Keratinocyte (primary cell): Measurements from ENCODE around the gene DLG5. TPM values are rescaled to one million over a fixed set of nuclear protein-coding genes. Genes with fewer than 3 reads are reported as not detected.

Experiments used
- DNase-seq: peaks from one replicate; pipeline ENCODE4 v3.0.0-alpha.2; 2011; ENCODE audit warnings: low read depth, missing footprints, low spot score
- FAIRE-seq: peaks from 2 replicates; lab custom pipeline; 2011; peaks lifted over from hg19 to GRCh38; lab: Jason Lieb, UNC
- H2AFZ ChIP-seq: 2 replicates; pipeline ENCODE4 v1.6.0; 2012; ENCODE audit warnings: low read length, control low read depth, inconsistent platforms; ENCODE audit not compliant: control insufficient read depth
- H3K27ac ChIP-seq: 2 replicates; pipeline ENCODE4 v1.5.1; 2011; ENCODE audit warnings: low read length; ENCODE audit not compliant: control insufficient read depth, insufficient read depth
- H3K27me3 ChIP-seq: 3 replicates; pipeline ENCODE4 v1.6.0; 2011; ENCODE audit warnings: low read length; ENCODE audit not compliant: control insufficient read depth, insufficient read depth; ENCODE audit errors: extremely low read depth
- H3K36me3 ChIP-seq, 2 experiments: 2 replicates in 1 of 2; 3 replicates in 1 of 2; pipeline ENCODE4 v1.5.1; 2011; ENCODE audit warnings: low read length in 2 of 2, mild to moderate bottlenecking in 1 of 2; ENCODE audit not compliant: control insufficient read depth in 2 of 2, insufficient read depth in 2 of 2; ENCODE audit errors: extremely low read depth in 1 of 2
- H3K4me1 ChIP-seq: 3 replicates; pipeline ENCODE4 v1.5.1; 2011; ENCODE audit warnings: low read length; ENCODE audit not compliant: control insufficient read depth, insufficient read depth; ENCODE audit errors: extremely low read depth
- H3K4me2 ChIP-seq: 3 replicates; pipeline ENCODE4 v1.6.0; 2011; ENCODE audit warnings: low read depth, low read length; ENCODE audit not compliant: control insufficient read depth, insufficient read depth; ENCODE audit errors: extremely low read depth
- H3K4me3 ChIP-seq, 3 experiments: fragments of 200-600 bp in 1 of 3; sonication (generic) in 1 of 3; 2 replicates in 2 of 3; 3 replicates in 1 of 3; pipeline ENCODE4 v1.5.1; 2011 to 2016; ENCODE audit warnings: low read length in 3 of 3, mild to moderate bottlenecking in 3 of 3, control low read depth in 2 of 3, inconsistent platforms in 1 of 3, low read depth in 1 of 3, mixed read lengths in 1 of 3, mixed run types in 1 of 3, moderate library complexity in 1 of 3; ENCODE audit not compliant: control insufficient read depth in 2 of 3, insufficient read depth in 2 of 3; ENCODE audit errors: extremely low read depth in 1 of 3
- H3K79me2 ChIP-seq: 2 replicates; pipeline ENCODE4 v1.6.0; 2012; ENCODE audit warnings: low read length; ENCODE audit not compliant: control insufficient read depth, insufficient read depth
- H3K9ac ChIP-seq: 3 replicates; pipeline ENCODE4 v1.6.0; 2011; ENCODE audit warnings: low read length; ENCODE audit not compliant: control insufficient read depth, insufficient read depth; ENCODE audit errors: extremely low read depth
- H3K9me1 ChIP-seq: 3 replicates; pipeline ENCODE4 v1.6.0; 2011; ENCODE audit warnings: low read length; ENCODE audit not compliant: control insufficient read depth, insufficient read depth; ENCODE audit errors: extremely low read depth
- H3K9me3 ChIP-seq: 2 replicates; pipeline ENCODE4 v1.5.1; 2012; ENCODE audit warnings: low read depth, low read length; ENCODE audit not compliant: control insufficient read depth
- H4K20me1 ChIP-seq: 3 replicates; pipeline ENCODE4 v1.6.0; 2011; ENCODE audit warnings: low read length; ENCODE audit not compliant: control insufficient read depth, insufficient read depth; ENCODE audit errors: extremely low read depth
- EZH2 ChIP-seq: IDR thresholded peaks from one replicate; pipeline ENCODE4 v1.6.1; 2012; ENCODE audit warnings: inconsistent platforms, mild to moderate bottlenecking, low read length, moderate library complexity
- dilution Hi-C: fragments of 300-500 bp; cut with MboI; formaldehyde crosslinking; loops from one replicate; pipeline ENCODE4 v1.7.0; 2020; ENCODE audit warnings: low sequenced_read_pairs; ENCODE audit not compliant: extremely low pct_ligation_motif_present
- polyA plus RNA-seq, 5 experiments: library from polyadenylated mRNA; depleted of rRNA in 3 of 5; stranded (reverse) in 3 of 5; stranded (forward) in 1 of 5; unstranded in 1 of 5; fragments of >200 nt; gene quantifications; 1 replicate in 1 of 5; 2 replicates in 3 of 5; 3 replicates in 1 of 5; pipeline versions ENCODE4 v1.2.1 to v1.2.3, GENCODE V29; 2011 to 2012; ENCODE audit warnings: missing spikeins in 2 of 5, low read depth in 1 of 5, low replicate concordance in 1 of 5
- TF ChIP-seq, protein P1 (sequence below), 3 experiments: IDR thresholded peaks in 1 of 3; conservative IDR thresholded peaks in 1 of 3; optimal IDR thresholded peaks in 1 of 3; 2 replicates in 2 of 3; 3 replicates in 1 of 3; pipeline versions ENCODE3 to v1.5.1; 2011; ENCODE audit warnings: low read length in 3 of 3, mild to moderate bottlenecking in 3 of 3, moderate library complexity in 2 of 3, control low read depth in 1 of 3, inconsistent platforms in 1 of 3; ENCODE audit not compliant: insufficient read depth in 2 of 3; ENCODE audit errors: extremely low read depth in 1 of 3

Gene DLG5
- polyA plus RNA-seq, 1 donor (not counting 4 experiments of a cell fraction or from before 2014, with no cell fraction given), result 17.2 TPM

DNA sequence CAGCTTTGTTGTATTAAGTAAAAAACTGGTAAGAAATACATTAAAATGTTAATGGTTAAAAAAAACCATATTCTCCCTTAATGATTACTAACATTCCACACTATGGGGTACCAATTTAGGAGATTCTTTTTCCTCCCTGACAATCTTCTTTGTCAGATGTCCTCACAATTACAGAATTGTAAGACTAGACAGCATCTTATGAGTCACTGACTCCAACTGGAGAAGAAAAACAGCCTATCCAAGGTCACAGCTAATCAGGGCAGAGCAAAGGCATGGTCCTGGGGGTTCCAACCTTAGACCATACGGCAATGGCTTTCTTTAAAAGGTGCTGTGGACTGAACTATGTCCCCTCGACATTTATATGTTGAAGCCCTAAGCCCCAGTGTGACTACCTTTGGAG lies 127.6 kb downstream of the DLG5 start:
- FAIRE-seq, result peak; percentile 17
- TF ChIP-seq, protein P1, sequence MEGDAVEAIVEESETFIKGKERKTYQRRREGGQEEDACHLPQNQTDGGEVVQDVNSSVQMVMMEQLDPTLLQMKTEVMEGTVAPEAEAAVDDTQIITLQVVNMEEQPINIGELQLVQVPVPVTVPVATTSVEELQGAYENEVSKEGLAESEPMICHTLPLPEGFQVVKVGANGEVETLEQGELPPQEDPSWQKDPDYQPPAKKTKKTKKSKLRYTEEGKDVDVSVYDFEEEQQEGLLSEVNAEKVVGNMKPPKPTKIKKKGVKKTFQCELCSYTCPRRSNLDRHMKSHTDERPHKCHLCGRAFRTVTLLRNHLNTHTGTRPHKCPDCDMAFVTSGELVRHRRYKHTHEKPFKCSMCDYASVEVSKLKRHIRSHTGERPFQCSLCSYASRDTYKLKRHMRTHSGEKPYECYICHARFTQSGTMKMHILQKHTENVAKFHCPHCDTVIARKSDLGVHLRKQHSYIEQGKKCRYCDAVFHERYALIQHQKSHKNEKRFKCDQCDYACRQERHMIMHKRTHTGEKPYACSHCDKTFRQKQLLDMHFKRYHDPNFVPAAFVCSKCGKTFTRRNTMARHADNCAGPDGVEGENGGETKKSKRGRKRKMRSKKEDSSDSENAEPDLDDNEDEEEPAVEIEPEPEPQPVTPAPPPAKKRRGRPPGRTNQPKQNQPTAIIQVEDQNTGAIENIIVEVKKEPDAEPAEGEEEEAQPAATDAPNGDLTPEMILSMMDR (optimal IDR thresholded peaks at IDR 0.05 in 1 of 3, IDR thresholded peaks at IDR 0.05 in 1 of 3, conservative IDR thresholded peaks at IDR 0.05 in 1 of 3; ENCODE audit: extremely low read depth in 1 of 3, insufficient read depth in 2 of 3, low read length in 3 of 3), result no peak
- Histone ChIP-seq H3K4me2 (no peak overlapping the region), H2AFZ (no peak overlapping the region), H3K27ac (no peak overlapping the region), H3K4me1 (peaks cover 4% of the 10 kb centered on the region), H4K20me1 (peaks cover 4% of the 10 kb centered on the region), H3K36me3 (peaks cover 24 to 47% of the 10 kb centered on the region in 2 experiments), H3K79me2 (no peaks in the 10 kb centered on the region), H3K9me1 (no peaks in the 10 kb centered on the region), H3K9ac (no peak overlapping the region), H3K9me3 (no peaks in the 10 kb centered on the region), H3K27me3 (no peaks in the 10 kb centered on the region), H3K4me3 (no peak overlapping the region)
- DNase-seq, result no peak
- dilution Hi-C loops, result no loop called here

- dilution Hi-C loops, result no loop called here
- H4K20me1 ChIP-seq, result peaks cover 4% of the 10 kb centered on the region
- H3K36me3 ChIP-seq, result peaks cover 32 to 62% of the 10 kb centered on the region in 2 experiments
- no peak overlapping the region for H3K9ac ChIP-seq
- no peaks in the 10 kb centered on the region for H3K9me1 ChIP-seq
- TF ChIP-seq, protein P1 (optimal IDR thresholded peaks at IDR 0.05 in 1 of 3, IDR thresholded peaks at IDR 0.05 in 1 of 3, conservative IDR thresholded peaks at IDR 0.05 in 1 of 3; ENCODE audit: extremely low read depth in 1 of 3, insufficient read depth in 2 of 3, low read length in 3 of 3), result no peak
- no peak for TF ChIP-seq EZH2
- H3K79me2 ChIP-seq, result no peaks in the 10 kb centered on the region
- DNase-seq (no peak), FAIRE-seq (no peak)
- no peak overlapping the region for H3K4me3 ChIP-seq
- H2AFZ ChIP-seq, result no peak overlapping the region
- no peaks in the 10 kb centered on the region for H3K27me3 ChIP-seq
- no peak overlapping the region for H3K4me2 ChIP-seq
- no peak overlapping the region for H3K27ac ChIP-seq
- H3K9me3 ChIP-seq, result no peaks in the 10 kb centered on the region
- H3K4me1 ChIP-seq, result no peaks in the 10 kb centered on the region
Measured at GRCh38 chr10:77796311-77796915, 130.1 kb downstream of the DLG5 start.
